Activated CD4-positive, CD25-positive, alpha-beta regulatory T cell treated with anti-CD3 and anti-CD28 coated beads, Interleukin-2, amount 50 U/mL, for 72 hours (primary cell): Measurements from ENCODE around the gene ARHGEF28.

Source experiments
- DNase-seq: peaks from one replicate; pipeline ENCODE4 v3.0.0; 2021

Gene ARHGEF28

DNA sequence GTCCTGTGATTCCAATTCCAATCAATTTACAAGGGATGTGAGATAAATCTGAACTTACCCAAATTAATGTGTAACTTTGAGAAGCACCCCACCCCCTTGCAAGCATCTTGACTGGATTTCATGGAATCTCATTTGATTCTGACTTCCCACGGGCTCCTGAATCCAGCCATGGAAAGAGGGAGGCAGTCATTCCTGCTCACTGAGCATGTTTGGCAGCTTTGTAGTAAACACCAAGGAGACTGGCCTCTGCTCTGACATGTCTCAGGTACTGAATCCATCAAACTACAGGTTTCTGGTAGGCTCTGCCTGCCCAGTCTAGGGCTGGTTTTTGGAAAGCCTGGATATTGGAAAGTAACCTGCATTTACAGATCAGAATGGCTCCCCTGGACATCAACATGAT is 357.6 kb downstream of the ARHGEF28 start:
- DNase-seq, result no peak

DNA sequence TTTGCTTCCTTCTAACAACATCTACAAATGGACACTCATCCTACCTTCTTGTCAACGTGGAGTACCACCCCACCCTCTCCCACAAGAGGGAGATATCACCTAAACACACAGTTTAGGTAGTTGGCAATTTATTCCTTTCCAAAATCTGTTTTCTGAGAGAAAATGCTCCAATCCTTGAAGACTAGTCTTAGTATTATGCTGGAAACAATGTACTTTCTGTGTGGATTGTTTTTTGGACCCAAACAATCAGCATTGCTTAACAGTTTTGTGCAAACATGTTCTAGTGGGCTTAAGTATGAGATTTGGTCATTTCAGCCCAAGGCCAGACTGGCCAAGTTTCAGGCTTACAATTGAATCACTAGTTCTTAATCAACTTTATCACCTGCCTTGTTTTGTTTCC is 359.1 kb downstream of the ARHGEF28 start:
- no peak for DNase-seq

DNA sequence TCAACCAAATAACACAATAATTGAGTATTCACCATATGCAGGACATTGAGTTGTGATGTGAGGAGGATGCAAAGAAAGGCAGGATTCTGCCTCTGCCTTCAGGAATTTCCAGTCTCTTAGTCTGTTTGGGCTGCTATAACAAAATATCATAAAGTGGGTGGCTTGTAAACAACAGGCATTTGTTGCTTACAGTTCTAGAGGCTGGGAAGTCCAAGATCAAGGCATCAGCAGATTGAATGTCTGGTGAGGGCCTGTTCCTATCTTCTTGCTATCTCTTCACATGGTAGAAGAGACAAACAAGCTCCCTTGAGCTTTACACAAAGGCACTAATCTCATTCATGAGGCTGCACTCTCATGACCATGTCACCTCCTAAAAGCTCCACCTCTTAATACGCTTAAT is 360.7 kb downstream of the ARHGEF28 start:
- no peak for DNase-seq

DNA sequence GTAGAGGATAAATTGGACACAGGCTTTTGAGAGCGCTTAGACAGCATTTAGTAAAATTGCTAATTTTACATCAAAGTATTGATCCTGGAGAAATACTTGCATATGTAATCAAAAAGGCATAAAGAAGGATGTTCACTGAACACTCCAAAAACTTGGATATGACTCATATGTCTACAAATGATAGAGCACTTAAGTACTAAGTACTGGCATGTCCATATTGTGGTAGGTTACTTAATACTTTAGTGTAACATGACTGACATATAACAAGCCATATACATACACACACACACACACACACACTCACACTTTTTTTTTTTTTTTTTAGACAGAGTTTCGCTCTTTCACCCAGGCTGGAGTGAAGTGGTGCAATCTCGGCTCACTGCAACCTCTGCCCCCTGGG is 361.9 kb downstream of the ARHGEF28 start:
- DNase-seq, result no peak

DNA sequence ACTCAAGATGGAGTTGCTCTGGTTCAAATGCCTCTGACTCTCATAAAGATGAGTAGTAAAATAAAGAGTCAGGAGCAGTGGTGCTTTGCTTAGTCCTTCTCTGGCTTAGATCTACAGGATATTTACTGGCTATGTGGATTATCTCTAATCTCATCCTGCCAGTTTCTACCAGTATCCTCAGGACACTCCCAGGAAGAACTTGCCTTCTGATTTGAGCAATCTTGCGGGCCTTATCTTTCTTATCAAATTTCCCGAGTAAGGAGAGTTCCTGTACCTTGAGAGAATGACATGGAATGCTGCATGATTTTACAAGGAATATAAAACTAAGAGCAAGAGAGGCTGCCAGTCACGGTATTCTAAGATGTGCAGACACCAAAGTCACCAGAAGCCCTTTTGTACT is 364.0 kb downstream of the ARHGEF28 start:
- no peak for DNase-seq
